IPS-15b (cell line): ENCODE data around the gene ERVK3-1.
"Not testable (repeated sequence)": the region's sequence is repeated elsewhere in the genome, so short reads cannot be mapped to it uniquely, and the experiment has no call there.

Source experiments
- H3K27me3 ChIP-seq: one replicate; pipeline ENCODE4 v1.6.1; 2013; ENCODE audit warnings: low read length; ENCODE audit not compliant: control insufficient read depth, insufficient read depth
- H3K36me3 ChIP-seq: one replicate; pipeline ENCODE4 v1.6.1; 2013; ENCODE audit warnings: low read length; ENCODE audit not compliant: control insufficient read depth, insufficient read depth
- H3K4me1 ChIP-seq: one replicate; pipeline ENCODE4 v1.6.1; 2013; ENCODE audit warnings: mild to moderate bottlenecking, low read length; ENCODE audit not compliant: control insufficient read depth, insufficient read depth
- H3K4me3 ChIP-seq: one replicate; pipeline ENCODE4 v1.5.1; 2013; ENCODE audit warnings: low read depth, low read length
- H3K9ac ChIP-seq: one replicate; pipeline ENCODE4 v1.6.1; 2013; ENCODE audit warnings: low read depth, mild to moderate bottlenecking, low read length
- H3K9me3 ChIP-seq: one replicate; pipeline ENCODE4 v1.6.1; 2013; ENCODE audit warnings: mild to moderate bottlenecking, low read length; ENCODE audit not compliant: control insufficient read depth, insufficient read depth

Gene ERVK3-1

DNA sequence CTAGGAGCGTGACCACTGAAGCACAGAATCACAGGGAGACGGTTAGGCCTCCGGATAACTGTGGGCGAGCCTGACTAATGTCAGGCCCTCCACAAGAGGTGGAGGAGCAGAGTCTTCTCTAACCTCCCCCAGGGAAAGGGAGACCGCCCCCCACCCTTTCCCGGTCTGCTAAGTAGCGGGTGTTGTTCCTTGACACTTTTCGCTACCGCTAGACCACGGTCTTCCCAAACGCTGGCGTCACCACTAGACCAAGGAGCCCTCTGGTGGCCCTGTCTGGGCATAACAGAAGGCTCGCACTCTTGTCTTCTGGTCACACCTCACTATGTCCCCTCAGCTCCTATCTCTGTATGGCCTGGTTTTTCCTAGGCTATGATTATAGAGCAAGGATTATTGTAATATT is 5.5 kb downstream of the ERVK3-1 start:
- not testable (repeated sequence) for H3K9ac ChIP-seq, H3K4me1 ChIP-seq, H3K9me3 ChIP-seq, H3K27me3 ChIP-seq, H3K4me3 ChIP-seq
- H3K36me3 ChIP-seq, result peaks cover 32% of the 10 kb centered on the region

DNA sequence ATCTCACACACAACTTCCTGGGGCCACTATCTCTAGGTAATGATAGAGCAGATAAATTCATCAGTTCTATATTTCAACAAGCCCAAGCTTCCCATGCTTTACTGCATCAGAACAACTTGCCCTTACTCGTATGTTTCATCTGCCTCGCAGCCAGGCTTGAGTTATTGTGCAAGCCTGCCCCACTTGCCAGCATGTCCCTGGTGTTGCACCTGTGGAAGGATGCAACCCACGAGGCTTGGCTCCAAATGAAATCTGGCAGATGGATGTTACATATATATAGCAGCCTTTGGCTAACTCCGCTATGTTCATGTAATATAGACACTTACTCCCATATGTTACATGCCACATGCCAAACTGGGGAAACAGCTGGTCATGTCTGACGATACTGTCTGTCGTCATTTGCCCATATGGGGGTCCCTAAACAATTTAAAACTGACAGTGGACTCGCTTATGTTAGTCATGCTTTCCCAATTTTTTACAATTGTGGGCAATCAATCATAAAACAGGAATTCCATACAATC is 6.2 kb downstream of the ERVK3-1 start:
- Histone ChIP-seq H3K9me3 (no peaks in the 10 kb centered on the region), H3K4me3 (no peak overlapping the region), H3K36me3 (peaks cover 36% of the 10 kb centered on the region), H3K27me3 (no peaks in the 10 kb centered on the region), H3K9ac (no peak overlapping the region), H3K4me1 (no peaks in the 10 kb centered on the region)

DNA sequence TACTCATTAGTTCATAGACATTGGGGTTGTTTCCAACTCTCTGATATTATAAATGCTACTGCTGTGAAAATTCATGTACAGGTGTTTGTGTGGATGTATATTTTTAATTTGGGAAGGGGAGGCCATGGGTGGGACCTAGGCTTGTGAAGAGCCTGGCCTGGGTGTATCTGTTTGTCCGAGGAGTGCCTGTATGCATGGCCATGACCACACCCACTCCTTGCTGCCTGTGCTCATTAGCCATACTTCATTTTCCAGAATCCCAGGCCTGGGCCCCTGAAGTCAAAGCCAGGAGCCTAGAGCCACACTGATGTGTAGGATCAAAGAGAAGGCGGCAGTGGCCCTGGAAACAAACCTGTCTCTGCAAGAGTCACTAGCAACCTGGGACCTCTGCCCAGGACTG is 10.4 kb downstream of the ERVK3-1 start:
- Histone ChIP-seq H3K9me3 (no peaks in the 10 kb centered on the region), H3K36me3 (peaks cover 28% of the 10 kb centered on the region), H3K9ac (no peak overlapping the region), H3K27me3 (no peaks in the 10 kb centered on the region), H3K4me3 (no peak overlapping the region), H3K4me1 (no peaks in the 10 kb centered on the region)

DNA sequence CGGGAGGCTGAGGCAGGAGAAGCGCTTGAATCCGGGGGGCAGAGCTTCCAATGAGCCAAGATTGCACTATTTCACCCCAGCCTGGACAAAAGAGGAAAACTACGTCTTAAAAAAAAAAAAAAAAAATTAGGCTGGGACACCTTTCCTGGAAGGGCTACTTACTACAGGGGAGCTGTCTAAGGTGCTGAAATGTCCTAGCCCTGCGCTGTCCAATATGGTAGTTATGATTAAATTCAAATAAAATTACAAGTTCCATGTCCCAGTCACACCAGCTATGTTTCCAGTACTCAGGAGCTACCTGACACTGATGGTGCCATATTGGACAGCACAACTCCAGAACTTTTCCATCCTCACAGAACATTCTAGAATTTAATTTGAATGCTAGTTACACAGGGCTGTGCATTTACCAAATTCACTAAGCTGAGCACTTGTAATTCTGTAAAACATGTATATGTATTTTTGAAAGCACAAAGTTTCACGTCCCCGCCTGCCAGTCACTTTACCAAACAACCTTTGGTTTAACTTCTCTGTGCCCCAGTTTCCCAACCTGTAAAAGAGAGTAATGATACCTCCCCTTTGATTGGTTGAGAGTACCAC is 12.4 kb downstream of the ERVK3-1 start:
- H3K4me3 ChIP-seq, result no peak overlapping the region
- H3K4me1 ChIP-seq, result no peaks in the 10 kb centered on the region
- peaks cover 15% of the 10 kb centered on the region for H3K36me3 ChIP-seq

DNA sequence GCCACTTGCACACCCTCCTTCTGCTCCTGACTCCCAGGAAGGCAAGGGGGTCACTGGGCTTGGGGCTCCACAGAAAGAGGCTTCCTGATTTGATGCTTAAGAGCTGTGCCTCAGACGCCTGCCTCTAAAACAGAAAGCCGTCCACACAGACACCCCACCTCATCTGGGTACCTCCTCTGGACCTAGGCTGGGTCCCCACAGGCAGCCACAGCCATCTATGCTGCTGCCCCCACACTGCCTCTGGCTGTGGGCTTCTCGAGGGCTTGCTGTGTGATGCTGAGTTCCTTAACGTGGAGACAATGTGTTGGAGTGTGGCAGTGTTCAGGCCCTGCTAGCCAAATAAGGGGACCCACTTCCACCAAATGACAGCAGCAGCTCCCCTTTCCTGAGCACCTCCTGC is 13.1 kb downstream of the ERVK3-1 start:
- Histone ChIP-seq H3K9ac (no peak overlapping the region), H3K9me3 (no peaks in the 10 kb centered on the region), H3K36me3 (peaks cover 15% of the 10 kb centered on the region), H3K27me3 (no peaks in the 10 kb centered on the region), H3K4me3 (no peak overlapping the region), H3K4me1 (no peaks in the 10 kb centered on the region)

More for the DNA sequence above, 12.4 kb downstream of the ERVK3-1 start:
- Histone ChIP-seq H3K9ac (no peak overlapping the region), H3K9me3 (no peaks in the 10 kb centered on the region), H3K27me3 (no peaks in the 10 kb centered on the region)

DNA sequence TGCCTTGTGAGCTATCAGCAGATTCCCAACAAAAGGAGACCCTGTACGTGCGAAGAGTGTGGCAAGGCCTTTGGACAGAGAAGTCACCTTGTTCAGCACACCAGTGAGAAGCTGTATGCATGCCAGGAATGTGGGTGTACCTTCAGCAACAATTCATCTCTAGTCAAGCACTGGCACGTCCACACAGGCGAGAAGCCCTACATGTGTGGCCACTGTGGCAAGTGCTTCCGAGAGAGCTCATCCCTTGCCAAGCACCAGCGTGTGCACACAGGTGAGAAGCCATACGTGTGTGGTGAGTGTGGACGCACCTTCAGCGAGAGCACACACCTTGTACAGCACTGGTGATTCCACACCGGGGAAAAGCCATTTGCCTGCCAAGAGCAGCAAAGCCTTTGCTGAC is 14.1 kb downstream of the ERVK3-1 start:
- Histone ChIP-seq H3K27me3 (no peaks in the 10 kb centered on the region), H3K9me3 (no peaks in the 10 kb centered on the region), H3K4me1 (no peaks in the 10 kb centered on the region), H3K36me3 (peaks cover 15% of the 10 kb centered on the region), H3K9ac (no peak overlapping the region), H3K4me3 (no peak overlapping the region)

DNA sequence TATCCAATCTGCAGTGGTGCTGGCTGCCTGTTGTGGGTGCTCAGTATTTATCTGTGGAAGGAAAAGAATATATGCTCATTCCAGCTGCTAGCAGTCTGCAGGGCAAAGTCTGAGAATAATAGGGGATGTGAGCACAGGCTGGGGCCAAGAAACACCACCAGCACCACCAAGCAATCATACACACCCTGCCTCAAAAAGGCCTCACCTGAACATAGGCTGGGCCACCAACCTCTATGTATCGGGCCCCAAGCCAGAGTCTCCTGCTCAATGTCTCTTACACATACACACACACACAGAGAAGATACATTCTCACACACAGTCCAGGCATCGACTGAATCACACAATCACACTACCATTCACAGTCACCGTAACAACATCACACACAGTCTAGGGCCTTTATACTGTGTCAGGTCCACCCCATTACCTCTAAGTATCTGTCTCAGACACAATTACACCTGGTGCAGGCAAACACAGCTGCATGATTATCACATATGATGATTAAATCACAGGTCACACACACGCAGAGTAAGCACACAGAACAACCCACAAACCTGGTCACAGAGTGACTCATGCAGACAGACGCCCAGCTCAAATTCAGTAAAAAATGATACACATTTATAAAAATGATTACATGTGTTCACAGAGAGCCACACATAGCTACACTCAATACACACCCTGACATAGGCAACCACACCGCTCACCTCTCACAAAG is 20.3 kb downstream of the ERVK3-1 start:
- Histone ChIP-seq H3K27me3 (no peaks in the 10 kb centered on the region), H3K9me3 (no peaks in the 10 kb centered on the region), H3K36me3 (no peaks in the 10 kb centered on the region), H3K9ac (no peak overlapping the region), H3K4me1 (no peaks in the 10 kb centered on the region), H3K4me3 (no peak overlapping the region)

DNA sequence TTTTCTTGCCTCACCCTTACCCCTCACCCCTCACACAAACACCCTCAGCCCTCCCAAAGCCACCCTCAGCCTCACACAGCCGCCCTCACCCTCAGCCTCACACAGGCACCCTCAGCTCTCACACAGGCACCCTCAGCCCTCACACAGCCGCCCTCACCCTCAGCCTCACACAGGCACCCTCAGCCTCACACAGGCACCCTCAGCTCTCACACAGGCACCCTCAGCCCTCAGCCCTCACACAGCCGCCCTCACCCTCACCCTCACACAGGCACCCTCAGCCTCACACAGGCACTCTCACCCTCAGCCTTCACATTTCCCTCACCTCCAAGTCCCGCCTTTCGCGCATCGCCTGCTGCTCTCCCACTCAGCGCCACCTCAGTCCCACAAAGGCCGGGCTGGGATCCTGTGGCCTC is 21.3 kb downstream of the ERVK3-1 start:
- H3K27me3 ChIP-seq, result no peaks in the 10 kb centered on the region
- peak overlapping the region; percentile 74 for H3K9ac ChIP-seq
- no peaks in the 10 kb centered on the region for H3K36me3 ChIP-seq
- H3K4me3 ChIP-seq, result peak overlapping the region; percentile 99
- H3K9me3 ChIP-seq, result no peaks in the 10 kb centered on the region
- no peaks in the 10 kb centered on the region for H3K4me1 ChIP-seq

DNA sequence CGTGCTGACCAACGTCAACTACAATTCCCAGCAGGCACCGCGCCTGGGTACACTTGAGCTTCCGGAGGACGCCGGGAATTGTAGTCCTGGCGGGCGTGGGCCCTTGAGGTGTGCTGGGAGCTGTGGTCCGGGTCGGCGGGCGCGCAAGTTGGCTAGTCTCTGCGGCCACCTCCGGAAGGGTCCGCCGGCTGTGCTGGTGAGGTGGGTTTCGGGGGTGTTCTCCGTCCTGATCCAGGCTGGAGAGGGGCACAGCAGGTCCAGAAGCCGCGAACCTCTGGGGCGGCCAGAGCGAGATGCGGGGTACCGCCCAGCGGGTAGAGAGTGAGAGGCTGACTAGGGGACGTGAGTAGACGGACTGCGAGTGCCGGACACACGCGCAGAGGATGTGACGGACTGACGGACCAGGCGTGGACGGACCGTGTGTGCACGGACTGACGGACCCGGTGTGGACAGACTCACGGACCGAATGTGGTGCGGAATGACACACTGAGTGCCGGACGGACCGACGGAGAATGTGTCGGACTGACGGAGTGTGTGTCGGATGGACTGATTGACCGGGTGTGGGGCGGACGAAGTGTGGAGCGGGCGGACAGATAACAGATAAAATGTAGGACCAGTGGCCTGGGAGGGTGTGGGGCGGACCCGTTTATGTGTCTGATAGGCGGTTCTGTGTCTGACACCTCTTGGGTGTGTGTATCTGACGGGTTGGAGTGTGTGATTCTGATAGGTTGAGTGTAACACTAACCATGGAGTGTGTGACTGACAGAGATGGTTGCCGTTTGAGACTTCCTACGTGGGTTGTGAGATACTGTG is 21.9 kb downstream of the ERVK3-1 start, which contains the start of gene ZSCAN22:
ZSCAN22 (plus strand) TSS at position 81 of the 813 bp plus-strand sequence. CDS start 7,809 bp downstream, outside the sequence.
- Histone ChIP-seq H3K36me3 (no peaks in the 10 kb centered on the region), H3K4me3 (peak within 1 kb of the TSS; percentile 99), H3K9ac (peak within 1 kb of the TSS; percentile 91), H3K27me3 (no peaks in the 10 kb centered on the region), H3K9me3 (no peaks in the 10 kb centered on the region), H3K4me1 (no peaks in the 10 kb centered on the region)

DNA sequence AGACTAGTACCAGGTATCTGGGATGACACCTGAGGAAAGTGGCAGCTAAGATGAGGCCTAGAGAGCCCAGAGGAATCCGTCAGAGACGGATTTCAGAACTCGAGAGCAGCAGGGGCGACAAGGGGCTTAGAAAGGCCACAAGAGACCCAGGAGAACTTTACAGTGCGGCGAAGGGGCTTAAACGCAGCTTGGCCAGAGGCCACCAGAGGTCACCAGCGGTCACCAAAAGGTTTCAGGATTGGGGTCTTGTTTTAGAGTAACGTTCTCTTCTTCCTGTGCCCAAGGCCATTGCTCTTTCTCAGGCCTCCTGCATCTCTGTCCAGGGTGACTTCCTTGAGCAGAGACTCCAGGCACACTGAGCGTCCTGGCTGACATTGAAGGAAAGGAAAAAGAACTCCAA is 23.8 kb downstream of the ERVK3-1 start:
- Histone ChIP-seq H3K4me1 (no peaks in the 10 kb centered on the region), H3K4me3 (no peak overlapping the region), H3K9ac (no peak overlapping the region), H3K9me3 (no peaks in the 10 kb centered on the region), H3K27me3 (no peaks in the 10 kb centered on the region), H3K36me3 (no peaks in the 10 kb centered on the region)

DNA sequence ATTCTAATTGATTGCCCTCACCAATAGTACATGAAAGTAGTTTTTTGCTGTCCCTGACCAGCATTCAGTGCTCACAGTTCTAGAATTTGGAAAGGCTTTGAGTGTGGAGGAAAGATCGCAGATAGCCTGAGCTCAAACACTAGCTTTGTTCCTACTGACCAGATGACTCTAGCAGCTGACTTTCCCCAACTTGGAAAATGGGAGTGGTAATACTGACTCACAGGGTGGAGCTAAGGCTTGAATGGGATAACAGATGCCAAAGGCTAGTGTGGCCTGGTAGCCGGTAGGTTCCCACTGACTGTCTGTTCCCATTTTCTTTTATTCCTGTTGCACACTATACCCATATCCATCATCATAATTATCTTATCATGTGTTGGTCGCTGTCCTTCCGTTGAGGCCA is 25.3 kb downstream of the ERVK3-1 start:
- Histone ChIP-seq H3K4me1 (no peaks in the 10 kb centered on the region), H3K36me3 (no peaks in the 10 kb centered on the region), H3K9me3 (no peaks in the 10 kb centered on the region), H3K9ac (no peak overlapping the region), H3K27me3 (no peaks in the 10 kb centered on the region), H3K4me3 (no peak overlapping the region)
